Coronary artery (tissue), 2 donors: ENCODE results near the gene RAB9A.
"Not testable (repeated sequence)": the region's sequence is repeated elsewhere in the genome, so short reads cannot be mapped to it uniquely, and the experiment has no call there.

Experiments used
- DNase-seq: peaks from one replicate; pipeline ENCODE4 v3.0.0-alpha.2; 2017; ENCODE audit warnings: low spot score
- H3K27ac ChIP-seq, 2 donors: fragments of 200-600 bp; sonication (generic); one replicate each; pipeline ENCODE4 v1.5.1; 2016 to 2019
- H3K4me3 ChIP-seq: fragments of 200-600 bp; sonication (generic); 2 replicates; pipeline ENCODE4 v1.5.1; 2016; ENCODE audit warnings: mild to moderate bottlenecking, moderate library complexity
- CTCF ChIP-seq: fragments of 200-600 bp; sonication (generic); IDR thresholded peaks from one replicate; pipeline ENCODE4 v1.5.1; 2019; ENCODE audit warnings: antibody characterized with exemption

RAB9A gene

GRCh38 chrX:13717700-13718472, 29.0 kb downstream of the RAB9A start:
- Histone ChIP-seq H3K4me3 (no peak overlapping the region), H3K27ac (peak overlapping the region in 1 of 2 donors; percentile 29)
- no peak for TF ChIP-seq CTCF
- DNase-seq, result no peak

DNA sequence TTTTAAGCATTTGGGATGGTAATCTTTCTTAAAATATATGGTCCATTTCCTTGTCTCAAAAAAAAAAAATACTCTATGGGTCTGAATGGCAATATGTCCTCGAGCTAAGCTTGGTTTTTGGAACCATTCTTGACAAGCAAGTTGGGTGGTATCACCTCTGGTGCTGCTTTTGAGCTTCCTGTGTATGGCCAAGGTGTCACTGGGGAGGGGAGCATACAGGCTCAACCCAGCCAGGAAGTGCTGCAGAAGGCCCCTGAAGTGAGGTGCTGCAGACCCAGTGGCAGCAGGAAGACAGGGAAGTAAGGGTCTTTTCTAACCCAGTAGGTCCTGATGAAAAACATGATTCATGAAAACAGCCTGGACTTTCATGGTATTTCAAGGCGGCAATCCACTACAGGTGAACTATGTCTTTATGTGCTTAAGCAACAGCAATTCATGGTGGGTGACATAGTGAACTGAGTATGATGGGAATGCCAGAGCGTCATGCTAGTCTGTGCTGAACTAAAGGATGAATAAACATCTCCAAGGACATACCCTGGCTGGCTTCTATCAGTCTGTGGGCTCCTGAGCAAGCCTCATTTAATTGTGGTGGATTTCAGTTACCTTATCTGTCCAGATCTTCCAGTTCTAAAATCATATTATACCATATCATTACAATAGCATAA, 30.4 kb downstream of the RAB9A start:
- Histone ChIP-seq H3K4me3 (no peak overlapping the region), H3K27ac (no peak overlapping the region)
- no peak for TF ChIP-seq CTCF
- no peak for DNase-seq

- no peak for TF ChIP-seq CTCF
- H3K4me3 ChIP-seq, result no peak overlapping the region
- H3K27ac ChIP-seq, result peak overlapping the region in 1 of 2 donors; percentile 18
- DNase-seq, result no peak
Measured at GRCh38 chrX:13721371-13721770, 32.4 kb downstream of the RAB9A start.

GRCh38 chrX:13721819-13722519, 33.0 kb downstream of the RAB9A start:
- peak overlapping the region in 1 of 2 donors; percentile 18 for H3K27ac ChIP-seq
- TF ChIP-seq CTCF, result no peak
- no peak overlapping the region for H3K4me3 ChIP-seq
- DNase-seq, result no peak

GRCh38 chrX:13724878-13725277, 36.0 kb downstream of the RAB9A start:
- not testable (repeated sequence) for DNase-seq, H3K27ac ChIP-seq, H3K4me3 ChIP-seq

DNA sequence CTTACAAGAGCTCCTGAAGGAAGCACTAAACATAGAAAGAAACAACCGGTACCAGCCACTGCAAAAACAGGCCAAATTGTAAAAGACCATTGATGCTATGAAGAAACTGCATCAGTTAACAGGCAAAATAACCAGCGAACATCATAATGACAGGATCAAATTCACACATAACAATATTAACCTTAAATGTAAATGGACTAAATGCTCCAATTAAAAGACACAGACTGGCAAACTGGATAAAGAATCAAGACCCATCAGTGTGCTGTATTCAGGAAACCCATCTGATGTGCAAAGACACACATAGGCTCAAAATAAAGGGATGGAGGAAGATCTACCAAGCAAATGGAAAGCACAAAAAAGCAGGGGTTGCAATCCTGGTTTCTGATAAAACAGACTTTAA, 37.7 kb downstream of the RAB9A start:
- not testable (repeated sequence) for H3K27ac ChIP-seq, H3K4me3 ChIP-seq, DNase-seq

DNA sequence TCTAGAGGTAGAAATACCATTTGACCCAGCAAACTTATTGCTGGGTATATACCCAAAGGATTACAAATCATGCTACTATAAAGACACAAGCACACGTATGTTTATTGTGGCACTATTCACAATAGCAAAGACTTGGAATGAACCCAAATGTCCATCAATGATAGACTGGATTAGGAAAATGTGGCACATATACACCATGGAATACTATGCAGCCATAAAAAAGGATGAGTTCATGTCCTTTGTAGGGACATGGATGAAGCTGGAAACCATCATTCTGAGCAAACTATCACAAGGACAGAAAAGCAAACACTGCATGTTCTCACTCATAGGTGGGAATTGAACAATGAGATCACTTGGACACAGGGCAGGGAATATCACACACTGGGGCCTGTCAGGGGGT, 41.6 kb downstream of the RAB9A start:
- H3K4me3 ChIP-seq, H3K27ac ChIP-seq, DNase-seq: not testable (repeated sequence)

GRCh38 chrX:13732246-13733067, 43.5 kb downstream of the RAB9A start:
- DNase-seq, result no peak
- TF ChIP-seq CTCF, result no peak
- Histone ChIP-seq H3K4me3 (peak overlapping the region; percentile 0), H3K27ac (peak overlapping the region in 1 of 2 donors; percentile 6)
